HG02884 (cell line): ENCODE results near the gene NGEF.
"Not testable (repeated sequence)": the region's sequence is repeated elsewhere in the genome, so short reads cannot be mapped to it uniquely, and the experiment has no call there.

Experiments
- ATAC-seq: cut with Tn5 transposase; IDR thresholded peaks from one replicate; pipeline ENCODE4 v1.9.1; 2021; ENCODE audit warnings: mild to moderate bottlenecking, moderate library complexity; ENCODE audit not compliant: unreplicated experiment

The NGEF gene

DNA sequence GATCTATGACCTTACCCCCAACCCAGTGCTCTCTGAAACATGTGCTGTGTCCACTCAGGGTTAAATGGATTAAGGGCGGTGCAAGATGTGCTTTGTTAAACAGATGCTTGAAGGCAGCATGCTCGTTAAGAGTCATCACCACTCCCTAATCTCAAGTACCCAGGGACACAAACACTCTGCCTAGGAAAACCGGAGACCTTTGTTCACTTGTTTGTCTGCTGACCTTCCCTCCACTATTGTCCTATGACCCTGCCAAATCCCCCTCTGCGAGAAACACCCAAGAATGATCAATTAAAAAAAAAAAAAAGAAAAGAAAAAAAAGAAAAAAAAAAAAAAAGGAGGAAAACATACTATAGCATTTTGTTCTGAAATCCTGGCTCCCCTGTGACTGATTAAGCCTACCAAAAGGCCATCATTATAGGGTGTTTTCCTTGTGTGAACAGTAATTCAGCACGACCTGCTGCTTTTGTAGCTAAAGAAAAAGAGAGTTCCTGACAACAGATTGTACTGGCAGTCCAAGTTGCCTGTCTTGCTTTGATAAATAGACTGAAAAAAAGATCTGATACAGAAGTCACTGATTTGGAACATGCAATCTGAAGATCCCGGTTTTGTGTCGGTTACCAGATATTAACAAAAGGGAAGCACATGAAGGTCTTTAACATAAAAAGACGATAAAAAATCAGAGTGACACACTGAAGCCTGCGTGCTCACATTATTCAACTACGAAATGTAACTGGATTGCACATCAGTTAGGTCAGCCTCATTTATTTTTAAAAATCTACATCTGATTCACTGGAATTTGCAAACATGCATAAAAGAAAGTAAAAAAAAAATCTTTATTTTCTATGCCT is 106.0 kb downstream of the NGEF start:
- ATAC-seq = not testable (repeated sequence)

DNA sequence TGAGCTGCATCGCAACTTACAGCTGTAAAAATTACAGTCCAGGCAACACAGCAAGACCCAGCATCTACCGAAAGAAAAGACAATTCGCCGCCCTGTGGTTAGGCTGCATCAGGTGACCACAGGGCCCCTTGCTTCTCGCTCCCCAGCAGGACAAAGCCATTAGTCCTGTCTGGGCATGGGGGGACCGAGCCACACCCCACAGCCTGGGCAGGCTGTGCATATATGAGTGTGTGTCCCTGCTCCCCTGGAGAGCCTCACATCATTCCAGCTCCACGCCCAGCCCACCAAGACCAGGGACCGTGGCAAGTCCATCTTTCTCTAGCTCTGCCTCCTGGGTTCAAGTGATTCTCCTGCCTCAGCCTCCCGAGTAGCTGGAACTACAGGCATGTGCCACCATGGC is 109.1 kb downstream of the NGEF start:
- no peak for ATAC-seq

DNA sequence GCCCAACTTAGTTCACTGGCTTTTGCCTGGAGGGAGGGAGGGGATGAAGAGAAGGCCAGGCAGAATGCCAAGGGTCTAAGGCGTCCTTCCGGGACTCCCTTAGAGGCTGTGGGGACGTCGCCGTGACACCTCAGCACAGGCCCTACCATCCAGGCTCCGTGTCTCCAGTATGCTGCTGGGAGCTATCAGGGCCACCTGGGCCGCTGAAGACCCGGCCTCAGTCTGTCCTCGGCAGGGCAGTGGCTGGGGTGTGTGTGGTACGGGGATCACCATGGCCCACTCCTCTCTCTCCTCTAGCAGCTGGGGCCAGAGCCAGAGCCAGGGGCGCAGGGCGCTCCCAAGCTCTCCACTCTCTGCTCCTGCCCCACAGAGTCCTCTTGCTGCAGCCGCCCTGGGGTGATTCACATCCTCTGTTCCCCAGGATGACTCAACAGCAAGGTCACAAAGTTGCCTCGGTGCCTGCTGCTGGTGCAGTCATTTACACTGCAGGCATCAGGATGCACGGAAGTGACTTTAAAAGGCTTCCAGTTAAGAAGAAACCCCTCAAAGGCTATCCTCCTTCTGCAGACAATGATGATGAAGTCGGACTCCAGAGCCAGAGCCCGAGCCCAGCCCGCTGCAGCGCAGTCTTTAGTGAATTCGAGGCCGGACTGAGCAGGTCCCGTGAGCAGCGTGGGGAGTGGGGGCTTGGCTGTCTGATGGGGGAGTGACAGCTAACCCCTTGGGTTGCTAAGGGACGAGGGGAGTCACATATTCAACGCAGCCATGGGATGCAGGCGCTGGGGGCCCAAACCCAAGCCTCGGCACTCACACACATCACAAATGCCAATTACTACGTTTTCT is 111.1 kb downstream of the NGEF start:
- no peak for ATAC-seq

DNA sequence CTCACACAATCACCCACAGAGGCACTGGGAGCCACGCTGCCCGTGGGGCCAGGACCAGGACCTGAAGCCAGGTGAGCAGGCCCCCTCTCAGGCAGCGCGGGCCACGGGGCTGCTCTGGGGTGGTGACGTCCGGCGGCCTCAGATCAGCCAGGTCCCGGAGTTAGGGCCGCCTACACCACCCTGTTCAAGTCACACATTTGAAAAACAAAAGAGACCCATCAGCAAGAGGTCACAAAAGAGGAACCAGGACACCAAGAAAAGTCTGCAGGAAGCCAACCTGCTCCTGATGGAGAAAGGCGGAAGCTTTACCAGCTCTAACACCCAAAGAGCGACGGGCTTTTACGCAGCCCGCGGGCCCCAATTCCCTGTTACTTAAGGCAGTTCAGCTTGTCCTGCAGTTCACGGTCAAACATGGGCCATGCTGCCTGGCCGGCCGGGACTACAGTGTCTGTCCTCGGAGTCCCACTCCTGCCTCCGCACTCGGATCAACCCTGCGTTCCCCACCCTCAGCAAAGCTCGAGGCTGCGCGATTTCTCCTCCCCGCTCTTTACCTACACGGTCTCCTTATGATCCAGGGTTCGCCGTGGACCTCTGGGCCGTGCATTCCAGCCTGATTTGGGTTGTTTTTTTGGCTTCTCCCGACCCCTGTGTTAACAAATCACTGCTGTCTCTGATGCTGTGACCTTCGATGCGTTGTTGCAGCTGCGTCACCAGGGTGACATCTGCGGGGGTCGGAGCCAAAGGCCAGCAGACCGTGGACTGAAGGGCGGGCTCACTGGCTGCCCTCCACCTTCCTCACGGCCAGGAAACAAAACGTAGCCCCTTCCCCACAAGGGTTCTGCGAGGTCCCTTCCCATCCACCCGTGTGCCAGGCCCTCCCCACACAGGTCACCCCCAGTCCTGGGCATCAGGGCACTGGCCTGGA is 112.0 kb downstream of the NGEF start:
- ATAC-seq = no peak

DNA sequence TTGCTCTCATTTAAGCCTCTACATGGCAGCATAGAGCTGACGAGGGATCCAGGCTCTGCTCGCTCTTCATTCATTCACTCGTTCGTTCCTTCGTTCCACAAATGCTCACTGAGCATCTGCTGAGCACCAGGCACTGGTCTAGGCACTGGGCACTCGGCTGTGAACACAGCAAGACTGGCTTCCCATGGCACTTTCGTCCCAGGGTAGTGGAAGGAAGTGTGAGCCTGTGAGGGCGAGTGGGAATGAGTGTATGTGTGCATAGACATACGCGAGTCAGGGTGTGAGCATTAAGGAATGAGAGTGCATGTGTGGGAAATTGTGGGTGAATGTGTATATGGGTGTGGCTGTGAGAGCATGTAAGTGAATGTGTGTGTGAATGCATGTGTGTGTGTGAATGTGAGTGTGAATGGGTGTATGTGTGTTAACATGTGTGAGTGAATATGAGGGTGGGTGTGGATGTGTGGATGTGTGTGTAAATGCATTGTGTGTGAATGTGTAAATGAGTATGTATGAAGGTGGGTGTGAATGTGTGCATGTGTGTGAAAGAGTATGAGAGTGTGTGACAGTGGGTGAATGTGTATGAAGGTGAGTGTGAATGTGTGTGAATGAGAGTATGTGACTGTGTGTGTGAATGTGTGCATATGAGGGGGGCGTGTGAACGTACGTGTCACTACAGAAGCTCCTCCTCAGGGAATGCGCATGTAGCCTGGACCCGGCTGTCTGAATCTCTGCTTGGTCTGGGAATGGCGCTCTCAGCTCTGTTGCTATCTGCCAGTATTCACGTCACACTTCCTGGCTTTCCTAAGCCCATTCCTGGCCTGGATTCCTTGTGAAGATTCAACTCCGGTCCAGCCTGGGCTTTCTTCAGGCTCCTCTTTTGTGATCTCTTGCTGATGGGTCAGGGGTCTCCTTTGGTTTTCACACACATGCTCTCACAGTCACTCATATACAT is 114.2 kb downstream of the NGEF start:
- ATAC-seq = no peak

DNA sequence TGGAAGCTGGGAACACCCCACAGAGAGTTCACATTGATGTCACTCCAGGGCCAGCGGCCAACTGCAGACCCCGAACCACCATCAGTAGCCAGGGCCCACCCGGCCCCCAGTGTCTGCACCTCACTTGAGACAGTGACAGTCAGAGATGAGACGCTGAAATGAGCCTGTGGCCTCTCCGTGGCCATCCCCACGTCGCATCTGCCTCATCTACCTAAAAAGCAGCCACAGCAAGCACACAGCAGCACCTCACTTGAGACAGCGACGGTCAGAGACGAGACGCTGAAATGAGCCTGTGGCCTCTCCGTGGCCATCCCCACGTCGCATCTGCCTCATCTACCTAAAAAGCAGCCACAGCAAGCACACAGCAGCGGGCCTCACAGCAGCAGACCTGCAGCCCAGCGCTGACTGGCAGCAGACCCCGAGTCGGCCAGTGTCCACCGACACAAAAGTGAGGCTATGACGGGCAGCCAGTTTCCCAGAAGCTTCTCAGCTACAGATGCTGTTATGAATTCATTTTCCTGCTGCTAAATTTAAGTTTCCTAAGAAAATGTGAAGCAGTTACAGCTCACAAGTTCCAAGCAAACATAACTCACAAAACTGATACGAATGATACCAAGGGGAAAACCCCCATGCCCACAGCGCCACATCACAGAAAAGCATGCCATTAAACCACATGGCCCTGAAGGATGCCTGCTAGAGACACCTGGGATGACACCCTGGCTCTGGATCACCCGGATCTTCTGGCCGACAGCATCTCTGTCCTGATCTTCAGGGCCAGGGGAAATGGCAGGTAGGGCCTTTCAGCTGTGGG is 115.3 kb downstream of the NGEF start:
- ATAC-seq = no peak

DNA sequence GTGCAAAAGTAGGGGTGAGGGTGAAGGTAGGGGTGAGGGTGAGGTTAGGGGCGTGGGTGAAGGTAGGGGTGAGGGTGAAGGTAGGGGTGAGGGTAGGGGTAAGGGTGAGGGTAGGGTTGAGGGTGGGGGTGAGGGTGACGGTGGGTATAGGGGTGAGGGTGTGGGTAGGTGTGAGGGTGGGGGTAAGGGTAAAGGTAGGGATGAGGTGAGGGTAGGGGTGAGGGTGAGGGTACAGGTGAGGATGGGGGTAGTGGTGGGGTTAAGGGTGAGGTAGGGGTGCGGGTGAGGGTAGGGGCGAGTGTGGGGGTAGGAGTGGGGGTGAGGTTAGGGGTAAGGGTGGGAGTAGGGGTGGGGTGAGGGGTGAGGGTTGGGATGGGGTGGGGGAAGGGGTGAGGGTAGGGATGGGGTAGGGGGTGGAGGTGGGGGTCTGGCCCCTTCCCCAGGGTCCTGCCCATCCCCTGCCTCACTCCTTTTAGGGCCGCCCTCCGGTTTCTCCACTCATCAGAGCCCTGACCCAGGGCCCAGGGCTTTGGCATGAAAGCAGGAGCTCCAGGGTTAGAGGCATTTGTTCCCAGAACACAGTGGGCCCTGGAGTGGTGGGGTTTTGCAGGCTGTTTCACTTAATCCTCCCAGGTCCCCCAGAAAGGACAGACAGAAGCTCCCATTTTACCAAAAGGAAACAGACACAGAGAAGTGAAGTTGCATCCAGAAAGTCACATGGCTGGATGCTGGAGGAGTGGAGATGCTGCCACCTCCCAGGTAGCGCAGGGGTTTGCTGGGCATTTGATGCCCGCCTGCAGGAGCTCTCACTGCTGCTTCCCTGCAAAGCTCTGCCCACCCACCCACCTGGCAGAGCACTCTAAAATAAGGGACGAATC is 116.1 kb downstream of the NGEF start:
- ATAC-seq = no peak

DNA sequence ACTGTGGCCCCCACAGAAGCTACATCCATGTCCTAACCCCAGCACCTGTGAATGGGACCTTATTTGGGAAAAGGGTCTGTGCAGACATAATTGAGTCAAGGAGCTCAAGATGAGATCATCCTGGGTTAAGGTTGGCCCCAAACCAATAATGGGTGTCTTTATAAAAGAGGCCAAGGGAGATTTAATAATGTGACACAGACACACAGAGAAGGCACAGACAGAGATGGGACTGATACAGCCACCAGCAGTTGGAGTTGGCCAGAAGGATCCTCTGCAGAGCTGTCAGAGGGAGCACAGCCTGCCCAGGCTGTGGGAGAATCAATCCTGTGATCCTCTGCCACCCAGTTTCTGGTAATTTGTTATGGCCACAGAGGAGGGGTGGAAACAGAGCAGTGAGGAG is 116.9 kb downstream of the NGEF start:
- ATAC-seq = no peak

DNA sequence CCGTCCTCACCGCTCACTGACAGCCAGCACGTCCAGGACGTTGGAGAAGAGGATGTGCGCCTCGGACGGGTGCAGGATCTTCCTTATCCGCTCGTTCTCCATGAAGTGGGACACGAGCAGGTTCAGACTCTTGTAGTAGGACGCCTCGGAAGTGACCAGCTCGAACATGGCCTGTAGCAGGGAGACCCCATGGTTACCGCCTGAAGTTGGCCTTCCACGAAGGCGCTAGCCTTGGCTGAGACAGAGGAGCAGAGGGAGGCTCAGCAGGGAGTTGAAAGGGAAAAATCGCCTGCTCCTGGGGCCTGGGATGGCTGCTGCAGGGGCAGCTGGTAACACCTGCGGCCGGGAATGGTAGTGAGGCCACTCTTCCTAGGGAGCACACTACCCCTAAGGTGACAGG is 118.3 kb downstream of the NGEF start:
- no peak for ATAC-seq

DNA sequence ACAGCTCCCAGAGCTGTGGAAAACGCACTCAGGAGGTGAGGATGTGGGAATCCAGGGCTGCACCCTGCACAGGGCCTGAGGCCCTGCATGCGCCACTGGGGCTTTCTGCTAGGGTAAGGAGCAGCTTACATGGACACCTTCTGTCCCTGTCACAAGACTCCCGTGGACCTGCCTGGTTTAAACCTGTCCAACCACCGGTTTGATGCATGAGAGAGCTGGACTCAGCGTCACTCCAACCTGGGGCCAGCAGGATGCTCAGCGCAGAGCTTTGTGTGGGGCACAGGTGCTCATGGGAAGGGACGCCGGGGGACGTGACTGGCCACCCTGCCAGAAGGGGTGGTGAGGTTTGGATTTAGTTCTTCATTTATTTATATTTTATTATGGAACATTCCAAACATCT is 118.8 kb downstream of the NGEF start:
- no peak for ATAC-seq

DNA sequence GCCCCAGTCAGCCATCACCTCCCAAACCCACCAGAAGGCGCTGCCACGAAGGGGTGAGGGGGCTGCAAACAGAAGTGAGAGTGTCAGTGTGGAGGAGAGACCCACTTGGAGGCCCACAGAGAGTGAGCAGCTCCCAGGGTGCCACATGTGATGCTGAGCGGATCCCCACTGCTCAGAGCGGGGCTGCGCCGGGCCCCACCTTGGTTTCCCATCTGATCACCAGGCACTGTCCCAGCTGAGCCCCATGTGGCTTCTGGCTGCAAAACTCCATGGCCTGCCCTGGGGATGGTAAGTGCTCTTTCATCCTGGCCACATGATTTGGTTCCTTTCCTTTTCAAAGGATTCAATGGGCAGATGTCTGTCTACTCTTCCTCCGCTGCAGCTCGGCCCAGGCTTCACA is 119.2 kb downstream of the NGEF start:
- ATAC-seq = no peak

DNA sequence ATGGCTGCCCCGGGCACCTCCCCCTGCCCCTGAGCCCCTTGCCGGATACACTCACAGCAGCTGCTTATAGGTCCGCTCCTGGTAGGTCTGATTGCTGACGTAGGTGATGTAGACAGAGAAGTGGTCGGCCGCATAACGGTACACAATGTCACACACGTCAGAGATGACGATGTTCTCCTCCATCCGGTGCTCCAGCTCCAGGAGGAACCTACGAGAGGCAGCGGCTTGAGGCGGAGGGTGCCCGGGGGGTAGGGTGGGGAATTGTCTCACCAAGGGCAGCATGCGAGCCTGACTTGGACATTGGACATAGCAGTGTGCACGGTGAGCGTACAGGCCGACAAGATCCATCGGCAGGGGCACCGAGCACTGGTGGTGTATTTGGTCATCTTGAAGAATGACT is 120.2 kb downstream of the NGEF start:
- no peak for ATAC-seq

DNA sequence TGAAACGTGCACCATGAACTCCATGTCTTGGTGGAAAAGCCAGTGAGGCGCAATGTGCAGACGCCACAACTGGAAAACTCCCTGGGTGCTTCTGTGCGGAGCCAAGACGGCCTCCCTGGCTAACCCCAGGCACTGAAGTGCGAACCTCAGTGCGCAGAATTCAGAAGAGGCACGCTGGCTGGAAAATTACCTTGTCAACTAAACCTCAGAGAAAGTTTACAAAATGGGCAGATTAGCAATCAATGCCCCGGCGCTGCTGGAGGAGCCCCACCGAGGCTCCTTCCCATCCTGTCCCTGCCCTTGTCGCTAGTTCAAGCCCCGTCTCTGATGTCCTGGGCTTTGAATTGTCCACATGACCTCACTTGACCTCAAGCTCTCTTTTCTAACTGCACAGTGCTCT is 120.8 kb downstream of the NGEF start:
- no peak for ATAC-seq

DNA sequence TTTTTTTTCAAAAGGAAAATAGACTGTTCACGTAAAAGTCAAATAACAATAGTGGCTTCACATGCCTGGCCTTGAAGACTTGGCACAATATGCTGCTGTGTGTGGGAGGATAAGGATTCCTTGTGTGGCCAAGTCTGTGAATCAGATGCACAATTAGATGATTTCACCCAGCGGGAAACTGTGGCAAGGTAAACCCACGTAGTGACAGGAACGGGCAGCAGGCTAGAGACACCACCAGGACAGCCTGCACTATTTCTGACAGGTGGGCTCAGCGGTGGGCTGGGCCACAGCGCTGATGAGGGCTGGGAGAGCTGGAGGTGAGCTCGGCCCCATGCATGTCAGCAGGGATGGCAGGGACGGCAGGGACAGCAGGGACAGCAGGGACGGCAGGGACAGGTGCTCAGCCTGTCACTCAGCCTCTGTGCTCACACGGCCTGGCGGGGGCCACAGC is 121.4 kb downstream of the NGEF start:
- no peak for ATAC-seq

DNA sequence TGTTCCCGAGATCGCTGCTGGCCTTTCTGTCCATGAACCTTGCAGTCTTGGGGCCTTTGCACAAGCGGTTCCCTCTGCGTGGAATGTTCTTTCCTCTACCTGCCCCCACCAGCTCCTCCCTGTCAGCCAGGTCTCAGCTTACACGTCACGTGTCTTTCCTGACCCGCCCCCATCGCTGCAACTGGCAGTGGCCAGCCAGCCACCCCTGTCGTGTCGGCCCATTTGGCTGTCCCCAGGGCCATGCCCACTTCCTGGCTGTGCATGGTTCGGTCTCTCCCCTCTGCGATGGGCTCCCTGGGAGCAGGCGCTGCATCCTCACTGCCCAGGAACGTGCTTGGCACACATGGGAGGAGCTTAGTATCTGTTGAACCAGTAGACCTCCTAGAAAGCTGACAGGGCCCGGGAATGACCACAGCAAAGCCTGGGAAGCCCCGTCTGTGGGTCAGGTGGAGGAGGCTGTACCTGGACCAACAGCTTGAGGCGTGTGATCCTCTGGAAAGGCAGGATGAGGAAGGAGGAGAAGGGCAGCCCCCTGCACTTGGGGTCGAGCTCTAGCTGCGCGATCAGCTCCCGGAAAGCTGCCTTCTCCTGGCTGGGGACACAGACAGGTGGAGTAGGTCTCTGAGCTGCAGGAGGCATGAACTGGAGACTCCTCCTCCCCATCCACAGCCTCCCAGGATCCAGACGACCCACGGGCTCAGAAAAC is 122.0 kb downstream of the NGEF start:
- no peak for ATAC-seq

DNA sequence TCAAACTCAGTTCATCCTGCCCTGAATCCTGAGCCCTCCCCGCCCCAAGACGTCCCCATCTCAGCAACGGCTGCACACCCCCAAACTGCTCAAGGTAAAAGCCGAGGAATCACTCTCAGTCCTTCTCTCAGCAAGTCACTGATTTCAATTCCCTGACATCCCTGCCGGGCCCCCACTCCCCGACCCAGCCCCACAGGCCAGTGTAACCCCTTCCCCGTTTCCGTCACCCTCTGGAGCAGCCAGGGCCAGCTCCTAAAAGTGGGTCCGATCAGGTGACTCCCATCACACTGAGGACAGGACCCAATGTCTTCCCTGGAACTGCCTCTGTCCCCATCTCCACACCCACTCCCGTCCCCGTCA is 122.5 kb downstream of the NGEF start:
- no peak for ATAC-seq

DNA sequence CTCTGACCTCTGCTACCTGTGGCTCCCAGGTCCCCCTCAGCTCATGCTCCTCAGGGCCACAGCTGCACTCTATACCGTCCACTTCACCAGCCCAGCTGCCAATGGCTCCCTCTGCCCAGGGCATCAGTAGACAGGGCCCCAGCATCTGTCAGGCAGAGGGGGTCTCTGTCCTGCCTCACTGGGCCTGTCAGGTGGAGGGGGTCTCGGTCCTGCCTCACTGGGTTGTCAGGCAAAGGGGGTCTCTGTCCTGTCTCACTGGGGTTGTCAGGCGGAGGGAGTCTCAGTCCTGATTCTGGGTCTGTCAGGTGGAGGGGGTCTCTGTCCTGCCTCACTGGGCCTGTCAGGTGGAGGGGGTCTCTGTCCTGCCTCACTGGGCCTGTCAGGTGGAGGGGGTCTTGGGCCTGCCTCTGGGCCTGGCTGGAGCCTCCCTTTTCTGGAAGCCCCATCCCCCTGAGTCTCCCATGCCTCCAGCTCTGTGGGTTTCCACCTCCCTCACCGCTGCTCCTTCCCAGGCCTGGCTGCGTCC is 123.1 kb downstream of the NGEF start:
- no peak for ATAC-seq
